RWPE1 (cell line): ENCODE results near the gene ERGIC1.
A peak's percentile ranks its signal among the peaks of the same experiment; 100 is the strongest.

Source experiments
- CTCF ChIA-PET: fragments of 350-600 bp; sonication (Branson Sonifier 250); formaldehyde crosslinking; extraction: SDS; loops from one replicate; lab custom pipeline; 2021; lab: Yijun Ruan, JAX
- POLR2A ChIA-PET: fragments of 400-600 bp; formaldehyde crosslinking; extraction: SDS; loops from one replicate; lab custom pipeline; 2020; ENCODE audit warnings: antibody characterized with exemption; ENCODE audit not compliant: low non-redundant PET; lab: Yijun Ruan, JAX
- DNase-seq: peaks from one replicate; pipeline ENCODE4 v3.0.0; 2012; ENCODE audit warnings: low spot score
- H3K27ac ChIP-seq: fragments of 450-650 bp; 2 replicates; pipeline ENCODE4 v1.5.1; 2017
- CTCF ChIP-seq: fragments of 450-650 bp; conservative IDR thresholded peaks from 2 replicates; pipeline ENCODE4 v1.5.1; 2017; ENCODE audit warnings: low read depth, mild to moderate bottlenecking

ERGIC1 gene

GRCh38 chr5:172823840-172824362 is 10.2 kb upstream of the ERGIC1 start:
- no peak for TF ChIP-seq CTCF
- H3K27ac ChIP-seq = no peak overlapping the region
- ChIA-PET POLR2A (no interaction called here), CTCF (interaction anchor here (0.6 to 1.5 kb wide), 3 partner anchors 108 to 422 kb away, joined by 3 to 5 read pairs (median 3); no protein-coding TSS in a partner anchor)
- DNase-seq = no peak

- TF ChIP-seq CTCF = no peak
- CTCF ChIA-PET = interaction anchor here (1.4 kb wide), 1 partner anchor 15 kb away, joined by 4 read pairs; no protein-coding TSS in a partner anchor
- DNase-seq = no peak
- no peak overlapping the region for H3K27ac ChIP-seq
- POLR2A ChIA-PET = no interaction called here
Observed at GRCh38 chr5:172825610-172826204, 8.3 kb upstream of the ERGIC1 start.

- TF ChIP-seq CTCF = no peak
- CTCF ChIA-PET = no interaction called here
- POLR2A ChIA-PET = no interaction called here
- no peak for DNase-seq
- H3K27ac ChIP-seq = no peak overlapping the region
Observed at GRCh38 chr5:172827841-172828240, 6.2 kb upstream of the ERGIC1 start.

- TF ChIP-seq CTCF = no peak
- H3K27ac ChIP-seq = no peak overlapping the region
- POLR2A ChIA-PET = no interaction called here
- CTCF ChIA-PET = interaction anchor here (0.6 to 0.7 kb wide), 2 partner anchors 51 to 122 kb away, joined by 3 read pairs; no protein-coding TSS in a partner anchor
- no peak for DNase-seq
Observed at GRCh38 chr5:172828911-172829431, 5.1 kb upstream of the ERGIC1 start.

- TF ChIP-seq CTCF = no peak
- ChIA-PET CTCF (interaction anchor here (0.6 kb wide), 1 partner anchor 123 kb away, joined by 4 read pairs; no protein-coding TSS in a partner anchor), POLR2A (no interaction called here)
- DNase-seq = no peak
- no peak overlapping the region for H3K27ac ChIP-seq
Observed at GRCh38 chr5:172830275-172830799, 3.7 kb upstream of the ERGIC1 start.

- POLR2A ChIA-PET = no interaction called here
- TF ChIP-seq CTCF = no peak
- CTCF ChIA-PET = interaction anchor here (0.6 kb wide), 2 partner anchors 40 to 60 kb away, joined by 3 read pairs; partner anchors contain the start of gene DUSP1
Observed at GRCh38 chr5:172830876-172831662, 3.0 kb upstream of the ERGIC1 start.

More at GRCh38 chr5:172830876-172831662, 3.0 kb upstream of the ERGIC1 start:
- peak overlapping the region; percentile 27 for H3K27ac ChIP-seq
- no peak for DNase-seq
